GM23338 (cell line): ENCODE measurements around the gene PDE4D. TPM values are rescaled to one million over a fixed set of nuclear protein-coding genes. Genes with fewer than 3 reads are reported as not detected.

Experiments used
- ATAC-seq: fragments of 200-7000 bp; cut with Tn5 transposase; 3 replicates; pipeline ENCODE4 v1.9.1; 2020
- DNase-seq: peaks from one replicate; pipeline ENCODE4 v3.0.0-alpha.2; 2015; ENCODE audit warnings: low spot score
- H2AFZ ChIP-seq: fragments of 200-600 bp; sonication (generic); 2 replicates; pipeline ENCODE4 v1.8.0; 2016; ENCODE audit warnings: antibody characterized with exemption, mild to moderate bottlenecking, moderate library complexity
- H3F3A ChIP-seq: fragments of 200-600 bp; sonication (generic); replicated peaks from 2 replicates; pipeline ENCODE4 v1.8.0; 2017; ENCODE audit warnings: antibody characterized with exemption, mixed run types, low read depth
- H3K27ac ChIP-seq: fragments of 200-600 bp; sonication (generic); 2 replicates; pipeline ENCODE4 v1.6.1; 2016; ENCODE audit warnings: low read depth
- H3K27me3 ChIP-seq: fragments of 200-600 bp; sonication (generic); 2 replicates; pipeline ENCODE4 v1.8.0; 2016; ENCODE audit warnings: mild to moderate bottlenecking, mixed run types, moderate library complexity; ENCODE audit not compliant: insufficient read depth
- H3K36me3 ChIP-seq: fragments of 200-600 bp; sonication (generic); 2 replicates; pipeline ENCODE4 v1.8.0; 2016; ENCODE audit warnings: mild to moderate bottlenecking; ENCODE audit not compliant: insufficient read depth
- H3K4me1 ChIP-seq: fragments of 200-600 bp; sonication (generic); 2 replicates; pipeline ENCODE4 v1.8.0; 2016; ENCODE audit warnings: mild to moderate bottlenecking, moderate library complexity; ENCODE audit not compliant: insufficient read depth
- H3K4me2 ChIP-seq: fragments of 200-600 bp; sonication (generic); 2 replicates; pipeline ENCODE4 v1.7.1; 2017; ENCODE audit warnings: mixed run types
- H3K4me3 ChIP-seq: fragments of 200-600 bp; sonication (generic); 2 replicates; pipeline ENCODE4 v1.6.1; 2016; ENCODE audit warnings: mixed run types
- H3K79me2 ChIP-seq: fragments of 200-600 bp; sonication (generic); replicated peaks from 2 replicates; pipeline ENCODE4 v1.8.0; 2017; ENCODE audit warnings: mild to moderate bottlenecking; ENCODE audit not compliant: insufficient read depth
- H3K9me2 ChIP-seq: fragments of 200-600 bp; sonication (generic); 2 replicates; pipeline ENCODE4 v1.8.0; 2017; ENCODE audit not compliant: insufficient read depth
- H4K20me1 ChIP-seq: fragments of 200-600 bp; sonication (generic); replicated peaks from 2 replicates; pipeline ENCODE4 v1.8.0; 2017; ENCODE audit warnings: mild to moderate bottlenecking; ENCODE audit not compliant: insufficient read depth
- H3K27ac Mint-ChIP-seq: 2 replicates; pipeline ENCODE4 v1.8.0; 2020; ENCODE audit warnings: inconsistent platforms, mild to moderate bottlenecking, moderate library complexity, mixed read lengths
- H3K27me3 Mint-ChIP-seq: 3 replicates; pipeline ENCODE4 v1.8.0; 2022; ENCODE audit warnings: low read depth, mild to moderate bottlenecking, moderate library complexity, mixed read lengths, inconsistent platforms; ENCODE audit not compliant: insufficient read depth, poor library complexity
- H3K36me3 Mint-ChIP-seq: 3 replicates; pipeline ENCODE4 v1.8.0; 2021; ENCODE audit warnings: low read depth, mild to moderate bottlenecking, inconsistent platforms, moderate library complexity, mixed read lengths
- H3K4me1 Mint-ChIP-seq: 3 replicates; pipeline ENCODE4 v1.8.0; 2020; ENCODE audit warnings: mild to moderate bottlenecking, inconsistent platforms, mixed read lengths
- H3K4me3 Mint-ChIP-seq: 3 replicates; pipeline ENCODE4 v1.8.0; 2021; ENCODE audit warnings: moderate library complexity, mild to moderate bottlenecking, inconsistent platforms, mixed read lengths
- H3K9me3 Mint-ChIP-seq: 3 replicates; pipeline ENCODE4 v1.8.0; 2020; ENCODE audit warnings: moderate library complexity, mild to moderate bottlenecking, inconsistent platforms, mixed read lengths
- CTCF ChIP-seq, 2 experiments: fragments of 200-600 bp in 1 of 2; sonication (generic) in 1 of 2; conservative IDR thresholded peaks; 2 replicates each; pipeline versions ENCODE4 v1.5.1 to v1.6.1; 2016 to 2017; ENCODE audit warnings: antibody characterized with exemption in 2 of 2, low read depth in 2 of 2, mild to moderate bottlenecking in 2 of 2, moderate library complexity in 1 of 2
- EZH2phosphoT487 ChIP-seq: fragments of 200-600 bp; sonication (generic); IDR thresholded peaks from one replicate; pipeline ENCODE4 v1.8.1; 2018; ENCODE audit warnings: antibody characterized with exemption; ENCODE audit not compliant: unreplicated experiment
- NANOG ChIP-seq: IDR thresholded peaks from 2 replicates; pipeline ENCODE4 v1.6.1; 2016; ENCODE audit warnings: antibody characterized with exemption, borderline replicate concordance
- POLR2AphosphoS5 ChIP-seq: IDR thresholded peaks from 2 replicates; pipeline ENCODE4 v1.6.1; 2016; ENCODE audit warnings: antibody characterized with exemption, low read depth
- STAT1 ChIP-seq: IDR thresholded peaks from one replicate; pipeline ENCODE4 v1.6.1; 2016; ENCODE audit warnings: antibody characterized with exemption; ENCODE audit not compliant: unreplicated experiment
- ZNF331 ChIP-seq: fragments of 250-450 bp; sonication (Bioruptor Pico); IDR thresholded peaks from 2 replicates; pipeline ENCODE4 v1.5.0; 2020; ENCODE audit warnings: low read depth, mild to moderate bottlenecking, moderate library complexity
- polyA plus RNA-seq: library from polyadenylated mRNA; unstranded; fragments of >200 nt; fragmentation: Nextera tagmentation; extraction: Ambion mirVana; gene quantifications from 2 replicates; pipeline ENCODE4 v1.2.1, GENCODE V29; 2016
- total RNA-seq: library from RNA; depleted of rRNA; stranded (reverse); fragments of >200 nt; shearing (Covaris generic); gene quantifications from 2 replicates; pipeline ENCODE4 v1.2.3, GENCODE V29; 2014
- TF ChIP-seq, protein P1 (sequence below): IDR thresholded peaks from 2 replicates; pipeline ENCODE4 v1.6.1; 2016; ENCODE audit warnings: antibody characterized with exemption
- TF ChIP-seq, protein P2 (sequence below): IDR thresholded peaks from one replicate; pipeline ENCODE4 v1.6.1; 2018; ENCODE audit warnings: antibody characterized with exemption; ENCODE audit not compliant: unreplicated experiment

Gene PDE4D
- total and polyA plus RNA-seq, 2 experiments from 2014 or later: 2.1 to 4.7 TPM

GRCh38 chr5:59711310-59711709, 182.2 kb downstream of the PDE4D start (continued):
- no peak for TF ChIP-seq CTCF (conservative IDR thresholded peaks at IDR 0.05; ENCODE audit: low read depth in 2 of 2)
- TF ChIP-seq ZNF331: no peak
- TF ChIP-seq EZH2phosphoT487: no peak
- TF ChIP-seq STAT1: no peak

DNA sequence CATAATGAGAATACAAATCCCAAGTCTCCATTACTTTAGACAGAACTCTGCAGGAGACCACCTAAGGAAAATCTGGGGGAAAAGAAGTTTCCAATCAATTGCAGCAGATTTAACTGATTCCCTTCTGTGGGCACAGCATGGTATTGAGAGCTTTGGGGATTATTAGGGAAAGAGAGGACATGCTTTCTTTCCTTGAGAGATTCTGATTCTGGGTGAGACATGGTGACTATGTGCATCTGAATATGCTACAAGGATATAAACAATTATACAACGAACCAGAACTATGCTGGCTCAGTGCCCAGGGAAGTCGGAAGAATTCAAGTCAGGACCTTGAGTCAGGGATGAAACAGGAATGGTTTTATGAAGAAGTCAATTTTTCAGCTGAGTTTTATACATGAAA, 183.7 kb downstream of the PDE4D start:
- Histone ChIP-seq H3K27ac (peak overlapping the region; percentile 85), H3K4me1 (peaks cover 52% of the 10 kb centered on the region), H3K9me2 (peaks cover 9% of the 10 kb centered on the region; the same call in 1 of the 2 replicates), H3K4me3 (peak overlapping the region; percentile 13), H4K20me1 (no peaks in the 10 kb centered on the region), H3K79me2 (no peaks in the 10 kb centered on the region), H3K36me3 (peaks cover 14% of the 10 kb centered on the region), H2AFZ (no peak overlapping the region), H3K27me3 (no peaks in the 10 kb centered on the region), H3K4me2 (peak overlapping the region; percentile 63), H3F3A (no peaks in the 10 kb centered on the region; the same call in 1 of the 2 replicates)
- H3K27ac Mint-ChIP-seq: peak overlapping the region; percentile 91
- peaks cover 53% of the 10 kb centered on the region for H3K4me1 Mint-ChIP-seq
- ATAC-seq: peak; percentile 59
- no peak for DNase-seq
- TF ChIP-seq, protein P1, sequence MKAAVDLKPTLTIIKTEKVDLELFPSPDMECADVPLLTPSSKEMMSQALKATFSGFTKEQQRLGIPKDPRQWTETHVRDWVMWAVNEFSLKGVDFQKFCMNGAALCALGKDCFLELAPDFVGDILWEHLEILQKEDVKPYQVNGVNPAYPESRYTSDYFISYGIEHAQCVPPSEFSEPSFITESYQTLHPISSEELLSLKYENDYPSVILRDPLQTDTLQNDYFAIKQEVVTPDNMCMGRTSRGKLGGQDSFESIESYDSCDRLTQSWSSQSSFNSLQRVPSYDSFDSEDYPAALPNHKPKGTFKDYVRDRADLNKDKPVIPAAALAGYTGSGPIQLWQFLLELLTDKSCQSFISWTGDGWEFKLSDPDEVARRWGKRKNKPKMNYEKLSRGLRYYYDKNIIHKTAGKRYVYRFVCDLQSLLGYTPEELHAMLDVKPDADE: no peak
- peak; percentile 41; the same call in 1 of the 2 replicates for TF ChIP-seq NANOG
- H3K36me3 Mint-ChIP-seq: peaks cover 31% of the 10 kb centered on the region
- H3K27me3 Mint-ChIP-seq: peaks cover 3% of the 10 kb centered on the region
- H3K9me3 Mint-ChIP-seq: peaks cover 23% of the 10 kb centered on the region
- H3K4me3 Mint-ChIP-seq: peak overlapping the region; percentile 55

GRCh38 chr5:59709346-59709821, 184.1 kb downstream of the PDE4D start:
- H3K4me3 Mint-ChIP-seq: peak overlapping the region; percentile 55
- Histone ChIP-seq H3F3A (no peaks in the 10 kb centered on the region; the same call in 1 of the 2 replicates), H3K4me1 (peaks cover 52% of the 10 kb centered on the region), H3K36me3 (peaks cover 14% of the 10 kb centered on the region), H3K27ac (peak overlapping the region; percentile 85), H3K9me2 (peaks cover 11% of the 10 kb centered on the region; the same call in 1 of the 2 replicates), H3K79me2 (no peaks in the 10 kb centered on the region), H3K4me2 (peak overlapping the region; percentile 63), H3K27me3 (no peaks in the 10 kb centered on the region), H4K20me1 (no peaks in the 10 kb centered on the region), H2AFZ (no peak overlapping the region), H3K4me3 (peak overlapping the region; percentile 13)
- ATAC-seq (peak; percentile 88), DNase-seq (peak; percentile 71)
- peaks cover 3% of the 10 kb centered on the region for H3K27me3 Mint-ChIP-seq
- H3K36me3 Mint-ChIP-seq: peaks cover 26% of the 10 kb centered on the region
- H3K27ac Mint-ChIP-seq: peak overlapping the region; percentile 91
- H3K9me3 Mint-ChIP-seq: peaks cover 19% of the 10 kb centered on the region
- H3K4me1 Mint-ChIP-seq: peaks cover 55% of the 10 kb centered on the region
- TF ChIP-seq NANOG (peak; percentile 70), POLR2AphosphoS5 (0 out of 2 replicates have a peak, but pooled peaks have one; percentile 23)
- TF ChIP-seq, protein P2, sequence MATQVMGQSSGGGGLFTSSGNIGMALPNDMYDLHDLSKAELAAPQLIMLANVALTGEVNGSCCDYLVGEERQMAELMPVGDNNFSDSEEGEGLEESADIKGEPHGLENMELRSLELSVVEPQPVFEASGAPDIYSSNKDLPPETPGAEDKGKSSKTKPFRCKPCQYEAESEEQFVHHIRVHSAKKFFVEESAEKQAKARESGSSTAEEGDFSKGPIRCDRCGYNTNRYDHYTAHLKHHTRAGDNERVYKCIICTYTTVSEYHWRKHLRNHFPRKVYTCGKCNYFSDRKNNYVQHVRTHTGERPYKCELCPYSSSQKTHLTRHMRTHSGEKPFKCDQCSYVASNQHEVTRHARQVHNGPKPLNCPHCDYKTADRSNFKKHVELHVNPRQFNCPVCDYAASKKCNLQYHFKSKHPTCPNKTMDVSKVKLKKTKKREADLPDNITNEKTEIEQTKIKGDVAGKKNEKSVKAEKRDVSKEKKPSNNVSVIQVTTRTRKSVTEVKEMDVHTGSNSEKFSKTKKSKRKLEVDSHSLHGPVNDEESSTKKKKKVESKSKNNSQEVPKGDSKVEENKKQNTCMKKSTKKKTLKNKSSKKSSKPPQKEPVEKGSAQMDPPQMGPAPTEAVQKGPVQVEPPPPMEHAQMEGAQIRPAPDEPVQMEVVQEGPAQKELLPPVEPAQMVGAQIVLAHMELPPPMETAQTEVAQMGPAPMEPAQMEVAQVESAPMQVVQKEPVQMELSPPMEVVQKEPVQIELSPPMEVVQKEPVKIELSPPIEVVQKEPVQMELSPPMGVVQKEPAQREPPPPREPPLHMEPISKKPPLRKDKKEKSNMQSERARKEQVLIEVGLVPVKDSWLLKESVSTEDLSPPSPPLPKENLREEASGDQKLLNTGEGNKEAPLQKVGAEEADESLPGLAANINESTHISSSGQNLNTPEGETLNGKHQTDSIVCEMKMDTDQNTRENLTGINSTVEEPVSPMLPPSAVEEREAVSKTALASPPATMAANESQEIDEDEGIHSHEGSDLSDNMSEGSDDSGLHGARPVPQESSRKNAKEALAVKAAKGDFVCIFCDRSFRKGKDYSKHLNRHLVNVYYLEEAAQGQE: no peak
